GM10266 (cell line): ENCODE results near the gene PREX1.

Experiments
- DNase-seq: peaks from one replicate; pipeline ENCODE4 v3.0.0; 2012; ENCODE audit errors: extremely low spot score
- CTCF ChIP-seq: IDR thresholded peaks from 2 replicates; pipeline ENCODE4 v1.5.1; 2012; ENCODE audit warnings: mild to moderate bottlenecking, low read depth; ENCODE audit not compliant: control insufficient read depth, insufficient read depth; ENCODE audit errors: missing control alignments

PREX1 gene

GRCh38 chr20:48797275-48797825, 30.4 kb downstream of the PREX1 start:
- no peak for TF ChIP-seq CTCF
- DNase-seq: no peak

DNA sequence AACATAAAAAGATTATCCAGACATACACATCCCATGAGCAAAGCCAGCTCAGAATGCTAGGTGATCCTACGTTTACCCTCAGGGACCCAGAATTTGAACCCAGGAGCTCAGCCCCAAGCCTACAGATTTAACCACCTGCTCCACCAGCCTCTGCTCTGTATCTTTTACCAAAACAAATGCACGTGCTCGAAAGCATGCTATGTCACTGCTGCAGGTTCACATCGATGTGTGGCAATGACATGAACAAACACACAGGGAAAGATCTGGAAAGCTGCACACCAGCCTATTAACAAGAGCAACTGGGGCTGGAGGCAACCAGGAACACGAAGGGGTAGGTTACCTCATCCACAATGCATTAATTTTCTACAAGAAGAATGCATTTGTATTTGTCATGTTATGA, 32.1 kb downstream of the PREX1 start:
- no peak for DNase-seq
- no peak for TF ChIP-seq CTCF

DNA sequence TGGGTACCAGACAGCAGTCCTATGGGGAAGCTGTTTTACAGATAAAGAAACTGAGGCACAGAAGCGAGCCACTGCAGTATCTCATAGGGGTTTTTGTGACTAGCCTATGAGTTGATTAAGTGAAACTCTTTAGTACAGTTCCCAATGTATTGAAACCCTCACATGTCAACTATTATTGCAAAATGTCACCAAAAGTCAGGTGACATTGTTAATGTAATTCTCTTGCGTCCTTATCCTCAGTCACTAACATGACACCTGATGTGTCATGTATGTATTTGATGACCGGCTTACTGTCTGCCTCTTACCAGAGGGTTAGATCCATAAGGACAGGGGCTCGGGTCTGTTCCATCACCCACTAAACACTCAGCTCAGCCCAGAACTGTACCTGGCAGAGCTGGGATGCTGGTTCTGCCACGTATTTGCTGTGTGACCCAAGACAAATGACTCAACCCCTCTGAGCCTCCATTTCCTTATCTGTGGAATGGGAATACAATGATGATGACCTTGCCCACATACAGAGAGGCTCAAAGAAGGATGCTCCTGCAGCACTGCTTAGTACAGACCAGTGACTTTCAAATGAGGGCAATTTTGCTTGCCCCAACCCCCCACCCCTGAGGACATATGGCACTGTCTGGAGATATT, 32.9 kb downstream of the PREX1 start:
- TF ChIP-seq CTCF: no peak
- DNase-seq: no peak

DNA sequence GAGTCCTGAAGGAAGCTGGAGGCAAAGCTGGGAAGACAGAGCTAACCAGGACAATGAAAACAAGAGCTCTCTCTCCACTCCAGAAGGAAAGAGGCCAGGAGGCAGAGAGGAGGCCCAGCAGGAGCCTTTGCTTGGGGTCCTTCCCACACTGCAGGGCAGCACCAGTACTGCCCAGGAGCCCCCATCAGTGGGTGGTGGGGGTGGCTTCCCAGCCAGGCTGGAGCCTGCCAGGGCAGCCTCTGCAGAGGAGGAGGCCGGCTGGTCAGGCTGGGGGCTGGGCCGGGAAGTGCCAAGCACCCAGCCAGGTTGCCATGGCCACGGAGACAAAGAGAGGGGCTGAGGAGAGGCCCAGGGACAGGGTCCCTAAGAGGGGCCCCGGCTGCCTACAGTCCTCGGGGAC, 33.4 kb downstream of the PREX1 start:
- TF ChIP-seq CTCF: no peak
- no peak for DNase-seq

DNA sequence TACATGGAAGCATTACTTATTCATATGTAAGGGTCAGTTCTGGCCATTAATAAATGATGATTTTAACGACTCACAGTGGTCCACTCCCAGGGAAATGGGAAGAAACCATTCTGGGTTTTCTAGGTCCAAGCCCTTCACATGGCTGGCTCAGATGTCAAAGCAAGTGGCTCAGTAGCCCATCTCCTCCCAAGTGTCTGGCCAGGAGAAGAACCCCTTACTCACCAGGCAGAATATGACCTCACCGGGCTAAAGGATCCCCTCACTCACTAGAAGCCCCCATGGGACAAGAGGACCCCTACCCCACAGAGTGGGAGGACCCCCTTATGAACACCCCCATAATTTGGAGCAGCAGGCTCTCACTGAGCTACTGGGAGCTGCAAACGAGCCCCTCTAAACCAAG, 34.0 kb downstream of the PREX1 start:
- TF ChIP-seq CTCF: no peak
- DNase-seq: no peak

- DNase-seq: no peak
- no peak for TF ChIP-seq CTCF
These were observed 36.1 kb downstream of the PREX1 start for GRCh38 chr20:48791666-48792071.

DNA sequence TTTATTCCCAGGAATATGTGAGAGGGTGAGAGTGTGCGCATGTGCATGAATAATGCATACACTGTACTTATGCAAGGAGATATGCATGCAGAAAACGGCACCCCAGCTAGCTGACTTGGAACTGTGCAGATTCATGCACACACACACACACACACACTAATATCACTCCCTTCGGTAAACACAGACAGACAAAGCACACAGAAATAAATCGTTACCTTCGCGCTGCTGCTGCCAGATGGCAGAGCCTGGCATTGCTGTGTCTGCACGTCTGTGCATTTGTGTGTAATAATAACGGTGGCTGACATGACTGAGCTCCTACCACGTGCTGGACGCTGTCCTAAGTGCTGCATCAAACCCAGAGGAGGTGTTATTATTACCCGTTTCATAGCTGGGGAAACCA, 36.8 kb downstream of the PREX1 start:
- DNase-seq: no peak
- TF ChIP-seq CTCF: peak; percentile 14
